Liver (tissue), 9 donors: ENCODE results near the gene C8G. TPM values are rescaled to one million over a fixed set of nuclear protein-coding genes. Genes with fewer than 3 reads are reported as not detected.

Source experiments
- DNase-seq: peaks from one replicate; pipeline ENCODE4 v3.0.0-alpha.2; 2017; ENCODE audit warnings: low spot score
- H3K27ac ChIP-seq, 2 donors: one replicate each; pipeline ENCODE4 v1.7.0; 2013; ENCODE audit warnings: inconsistent platforms in 2 of 2, low read length in 2 of 2, control low read depth in 1 of 2, low read depth in 1 of 2, mild to moderate bottlenecking in 1 of 2
- H3K27me3 ChIP-seq, 4 donors: one replicate each; pipeline versions ENCODE4 v1.6.1 to v1.7.0; 2013; ENCODE audit warnings: low read length in 3 of 4, inconsistent platforms in 1 of 4, mild to moderate bottlenecking in 1 of 4, moderate library complexity in 1 of 4; ENCODE audit not compliant: control insufficient read depth in 4 of 4, insufficient read depth in 4 of 4
- H3K36me3 ChIP-seq, 4 donors: one replicate each; pipeline versions ENCODE4 v1.6.1 to v1.7.0; 2013; ENCODE audit warnings: low read length in 3 of 4, mild to moderate bottlenecking in 3 of 4, low read depth in 1 of 4, moderate library complexity in 1 of 4; ENCODE audit not compliant: control insufficient read depth in 4 of 4, insufficient read depth in 3 of 4
- H3K4me1 ChIP-seq, 4 donors: one replicate each; pipeline versions ENCODE4 v1.6.1 to v1.7.0; 2013; ENCODE audit warnings: low read length in 3 of 4, mild to moderate bottlenecking in 3 of 4, moderate library complexity in 1 of 4; ENCODE audit not compliant: control insufficient read depth in 4 of 4, insufficient read depth in 4 of 4
- H3K4me3 ChIP-seq, 3 donors: one replicate each; pipeline versions ENCODE4 v1.6.1 to v1.7.0; 2013; ENCODE audit warnings: low read length in 3 of 3, control low read depth in 1 of 3, low read depth in 1 of 3, mild to moderate bottlenecking in 1 of 3
- H3K9ac ChIP-seq, 2 donors: one replicate each; pipeline ENCODE4 v1.7.0; 2013; ENCODE audit warnings: low read length in 2 of 2, mild to moderate bottlenecking in 2 of 2, moderate library complexity in 2 of 2, control low read depth in 1 of 2, low read depth in 1 of 2
- H3K9me3 ChIP-seq, 4 donors: one replicate each; pipeline versions ENCODE4 v1.6.1 to v1.7.0; 2013; ENCODE audit warnings: low read length in 3 of 4; ENCODE audit not compliant: control insufficient read depth in 4 of 4
- ATF3 ChIP-seq: IDR thresholded peaks from 2 replicates; pipeline ENCODE4 v1.6.1; 2016; ENCODE audit warnings: antibody characterized with exemption
- CTCF ChIP-seq: fragments of 150-350 bp; IDR thresholded peaks from 2 replicates; pipeline ENCODE4 v1.5.1; 2017; ENCODE audit warnings: improper control_type of control experiment, low read depth, low read length; ENCODE audit not compliant: missing input control
- EGR1 ChIP-seq, 2 donors: IDR thresholded peaks; 2 replicates each; pipeline ENCODE4 v1.6.1; 2016 to 2018; ENCODE audit warnings: antibody characterized with exemption in 2 of 2, low read depth in 2 of 2
- FOXA1 ChIP-seq: IDR thresholded peaks from 2 replicates; pipeline ENCODE4 v1.6.1; 2016; ENCODE audit warnings: antibody characterized with exemption
- GABPA ChIP-seq, 2 donors: IDR thresholded peaks in 1 of 2; conservative IDR thresholded peaks in 1 of 2; 2 replicates each; pipeline ENCODE4 v1.6.1; 2016; ENCODE audit warnings: antibody characterized with exemption in 2 of 2, mild to moderate bottlenecking in 1 of 2, moderate library complexity in 1 of 2
- HNF4A ChIP-seq, 2 donors: conservative IDR thresholded peaks; 2 replicates each; pipeline ENCODE4 v1.6.1; 2016; ENCODE audit warnings: antibody characterized with exemption in 2 of 2, mild to moderate bottlenecking in 2 of 2
- HNF4G ChIP-seq: IDR thresholded peaks from 2 replicates; pipeline ENCODE4 v1.6.1; 2016; ENCODE audit warnings: antibody characterized with exemption
- JUND ChIP-seq, 2 donors: IDR thresholded peaks; 2 replicates each; pipeline ENCODE4 v1.6.1; 2016; ENCODE audit warnings: antibody characterized with exemption in 2 of 2
- MAX ChIP-seq: IDR thresholded peaks from 2 replicates; pipeline ENCODE4 v1.6.1; 2016; ENCODE audit warnings: antibody characterized with exemption
- NR2F2 ChIP-seq: IDR thresholded peaks from 2 replicates; pipeline ENCODE4 v1.6.1; 2016; ENCODE audit warnings: antibody characterized with exemption
- RAD21 ChIP-seq, 2 donors: IDR thresholded peaks; 2 replicates each; pipeline ENCODE4 v1.6.1; 2016; ENCODE audit warnings: antibody characterized with exemption in 2 of 2, mild to moderate bottlenecking in 2 of 2
- REST ChIP-seq: IDR thresholded peaks from 2 replicates; pipeline ENCODE4 v1.6.1; 2016; ENCODE audit warnings: antibody characterized with exemption, mild to moderate bottlenecking
- RXRA ChIP-seq, 2 donors: IDR thresholded peaks; 2 replicates each; pipeline ENCODE4 v1.6.1; 2017 to 2018; ENCODE audit warnings: antibody characterized with exemption in 2 of 2, mild to moderate bottlenecking in 1 of 2
- SP1 ChIP-seq: IDR thresholded peaks from 2 replicates; pipeline ENCODE4 v1.6.1; 2018; ENCODE audit warnings: antibody characterized with exemption, mild to moderate bottlenecking
- TAF1 ChIP-seq: conservative IDR thresholded peaks from 2 replicates; pipeline ENCODE4 v1.6.1; 2016; ENCODE audit warnings: antibody characterized with exemption, mild to moderate bottlenecking
- YY1 ChIP-seq: IDR thresholded peaks from 2 replicates; pipeline ENCODE4 v1.6.1; 2016; ENCODE audit warnings: antibody characterized with exemption, mild to moderate bottlenecking
- ZBTB33 ChIP-seq: IDR thresholded peaks from 2 replicates; pipeline ENCODE4 v1.6.1; 2016; ENCODE audit warnings: antibody characterized with exemption
- WGBS: extraction: QIAGEN DNeasy Blood & Tissue Kit; methylation state at CpG from one replicate; pipeline ENCODE4 v1.1.7; 2013; 5-methylcytosine and 5-hydroxymethylcytosine counted together
- polyA plus RNA-seq, 2 donors: library from polyadenylated mRNA; stranded (reverse) in 1 of 2; unstranded in 1 of 2; fragments of 200-250 nt in 1 of 2; fragments of >200 nt in 1 of 2; fragmentation: Nextera tagmentation in 1 of 2; extraction: Ambion mirVana in 1 of 2; gene quantifications; one replicate each; pipeline versions ENCODE4 v1.2.1 to v1.2.3, GENCODE V29; 2013 to 2015
- total RNA-seq, 2 donors: library from RNA; depleted of rRNA; stranded (reverse); fragments of >200 nt; gene quantifications; one replicate each; pipeline ENCODE4 v1.2.3, GENCODE V29; 2014
- donor health status: healthy.
- donor health status: healthy.
- donor health status: healthy.
- donor health status: healthy.
- donor health status: healthy.

The C8G gene
- total and polyA plus RNA-seq, 4 donors, result 25.1 to 1,117 (median 607) TPM

GRCh38 chr9:136960212-136960937 lies 15.3 kb downstream of the C8G start:
- Histone ChIP-seq H3K36me3 (no peaks in the 10 kb centered on the region), H3K4me3 (no peak overlapping the region), H3K27me3 (no peaks in the 10 kb centered on the region), H3K4me1 (no peaks in the 10 kb centered on the region), H3K9me3 (no peaks in the 10 kb centered on the region), H3K27ac (no peak overlapping the region), H3K9ac (no peak overlapping the region)
- 81% methylated on average over 19 of the region's 19 CpGs for WGBS
- TF ChIP-seq TAF1, result no peak
- no peak for TF ChIP-seq SP1
- TF ChIP-seq ZBTB33, result no peak
- no peak for TF ChIP-seq YY1
- no peak for TF ChIP-seq NR2F2
- TF ChIP-seq JUND (IDR thresholded peaks at IDR 0.05), result no peak
- TF ChIP-seq FOXA1, result no peak
- TF ChIP-seq CTCF, result no peak
- TF ChIP-seq HNF4A (conservative IDR thresholded peaks at IDR 0.05), result no peak
- TF ChIP-seq EGR1 (IDR thresholded peaks at IDR 0.05; ENCODE audit: low read depth in 2 of 2), result no peak
- no peak for TF ChIP-seq MAX
- TF ChIP-seq RAD21 (IDR thresholded peaks at IDR 0.05), result no peak
- no peak for TF ChIP-seq GABPA (IDR thresholded peaks at IDR 0.05 in 1 of 2, conservative IDR thresholded peaks at IDR 0.05 in 1 of 2)
- no peak for TF ChIP-seq REST
- TF ChIP-seq RXRA (IDR thresholded peaks at IDR 0.05), result no peak
- TF ChIP-seq HNF4G, result no peak
- TF ChIP-seq ATF3, result no peak
- no peak for DNase-seq
